ENCODE data around the gene RPE65. TPM values are rescaled to one million over a fixed set of nuclear protein-coding genes. Genes with fewer than 3 reads are reported as not detected.
"Not testable (repeated sequence)": the region's sequence is repeated elsewhere in the genome, so short reads cannot be mapped to it uniquely, and the experiment has no call there.

RPE65 gene
- total RNA-seq: 0.16 TPM

- DNase-seq: no peak
Measured at GRCh38 chr1:68449901-68450300, at the start of gene RPE65. Gene RPE65 (minus strand): TSS chr1:68449954. CDS start chr1:68449905, 49 bp downstream.

DNA sequence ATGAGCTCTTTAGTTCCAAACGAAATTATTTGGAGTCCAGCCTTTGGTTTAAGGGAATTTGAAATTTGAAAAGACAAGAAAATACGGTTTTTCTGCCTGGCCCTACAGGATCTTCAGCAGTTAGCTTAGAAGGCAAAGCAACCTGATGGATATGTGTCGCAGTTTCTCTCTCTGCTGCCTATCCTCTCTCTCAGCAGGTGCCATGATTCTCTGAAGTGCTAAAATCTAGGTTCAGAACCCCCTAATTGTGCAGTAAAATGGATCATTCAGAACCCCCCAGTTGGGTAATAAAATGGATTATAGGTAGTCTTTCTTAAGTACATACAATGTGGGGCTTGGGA lies 47.6 kb upstream of the RPE65 start:
- no peak for DNase-seq

- peak; percentile 91 for DNase-seq
Measured at GRCh38 chr1:68496680-68497357, 47.1 kb upstream of the RPE65 start, which contains the start of gene DEPDC1. Gene DEPDC1 (minus strand): TSS chr1:68497082. CDS start chr1:68496999, 83 bp downstream.

DNA sequence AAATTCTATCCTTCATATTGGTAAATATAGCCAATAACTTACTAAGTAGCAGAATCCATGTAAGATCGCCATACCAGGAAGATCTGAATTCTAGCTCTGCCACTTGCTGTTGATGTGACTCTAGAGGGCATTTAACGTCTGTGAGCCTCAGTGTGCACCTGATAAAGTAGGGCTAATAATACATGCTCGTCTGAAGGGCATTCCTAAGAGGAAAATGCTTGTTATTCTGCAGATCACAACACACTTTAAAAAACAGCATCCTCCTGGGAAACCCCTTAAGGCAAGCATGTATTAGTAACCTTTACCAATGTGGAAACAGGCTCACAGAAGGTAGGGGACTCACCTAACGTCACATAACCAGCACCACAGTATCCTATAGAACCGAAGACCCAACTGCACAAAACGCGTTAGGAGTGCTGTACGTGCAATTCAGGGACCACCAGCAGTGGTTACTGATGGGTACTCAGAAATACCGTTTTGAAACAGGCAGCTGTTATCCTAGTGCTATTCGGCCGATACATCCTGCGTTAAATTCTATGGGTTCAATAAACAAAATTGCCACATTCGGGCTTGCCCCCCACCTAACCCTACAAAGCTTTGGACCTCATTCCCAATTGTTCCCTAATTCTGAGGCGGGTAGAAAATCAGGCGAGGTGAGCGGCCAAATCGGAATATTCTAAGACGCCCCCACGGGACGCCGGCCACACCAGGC lies 46.4 kb upstream of the RPE65 start:
- no peak for DNase-seq

DNA sequence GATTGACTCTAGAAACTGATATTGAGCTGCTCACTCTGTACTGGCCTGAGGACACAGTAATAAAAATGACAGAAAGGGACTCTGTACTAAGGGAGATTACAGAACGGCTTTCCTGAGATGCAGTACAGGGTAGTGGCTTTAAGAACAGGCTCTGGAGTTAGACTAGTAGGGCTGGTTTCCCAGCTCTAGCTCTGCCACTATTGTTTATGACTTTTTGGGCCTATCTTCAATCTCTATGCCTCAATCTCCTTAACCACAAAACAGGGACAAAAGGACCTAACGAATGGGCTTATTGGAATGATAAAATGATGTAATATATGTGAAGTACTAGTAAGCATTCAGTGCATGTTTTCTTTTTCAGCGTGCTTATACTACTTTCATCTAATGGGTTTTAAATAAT lies 45.8 kb upstream of the RPE65 start:
- DNase-seq: no peak

GRCh38 chr1:68493193-68493592 lies 43.4 kb upstream of the RPE65 start:
- DNase-seq: no peak

GRCh38 chr1:68492255-68492654 lies 42.5 kb upstream of the RPE65 start:
- not testable (repeated sequence) for DNase-seq

- DNase-seq: no peak
Measured at GRCh38 chr1:68490046-68490651, 40.4 kb upstream of the RPE65 start.

DNA sequence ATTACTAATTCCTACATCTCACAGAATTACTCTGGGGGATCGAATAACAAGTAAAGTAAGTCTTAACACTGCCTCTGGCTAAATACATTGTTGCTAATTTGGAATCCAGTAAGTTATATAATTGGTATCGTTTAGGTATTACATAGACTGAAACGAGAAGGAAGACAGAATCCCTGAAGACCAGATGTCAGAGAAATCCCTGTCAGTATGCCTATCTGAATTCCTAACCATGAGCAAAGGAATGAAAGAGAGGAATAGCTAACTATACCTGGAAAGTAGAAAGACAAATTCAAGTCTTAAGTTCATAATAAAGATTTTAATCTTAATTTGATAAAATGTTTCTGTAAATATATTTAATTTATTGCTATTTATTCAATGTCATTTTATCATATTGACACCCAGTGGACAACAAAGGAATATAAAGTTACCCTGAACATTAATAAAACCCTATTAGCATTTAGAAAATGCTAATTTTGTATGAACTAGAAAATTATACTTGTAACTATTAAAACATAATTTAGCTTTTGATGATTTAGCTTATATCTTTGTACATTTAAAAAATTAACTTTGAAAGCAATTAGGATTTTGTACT lies 35.8 kb upstream of the RPE65 start:
- no peak for DNase-seq

DNA sequence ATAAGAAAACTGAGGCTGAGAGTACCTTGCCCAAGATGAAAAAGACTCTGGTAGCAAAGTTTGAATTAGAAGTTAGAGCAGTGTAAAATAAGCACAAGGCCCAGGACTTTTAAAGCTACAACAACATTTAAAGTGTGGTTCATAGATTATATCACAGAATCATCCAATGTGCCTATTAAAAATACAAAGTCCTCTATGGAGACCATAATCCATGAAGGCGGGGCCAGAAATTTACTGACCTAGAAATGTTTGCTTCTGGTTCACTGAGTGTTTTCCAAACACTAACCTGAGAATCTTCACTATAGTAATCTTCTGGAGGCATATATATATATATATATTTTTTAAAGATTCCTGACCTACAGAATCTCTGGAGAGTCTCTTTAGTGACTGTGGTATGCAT lies 34.9 kb upstream of the RPE65 start:
- DNase-seq: no peak

- no peak for DNase-seq
Measured at GRCh38 chr1:68481041-68481440, 31.3 kb upstream of the RPE65 start.

DNA sequence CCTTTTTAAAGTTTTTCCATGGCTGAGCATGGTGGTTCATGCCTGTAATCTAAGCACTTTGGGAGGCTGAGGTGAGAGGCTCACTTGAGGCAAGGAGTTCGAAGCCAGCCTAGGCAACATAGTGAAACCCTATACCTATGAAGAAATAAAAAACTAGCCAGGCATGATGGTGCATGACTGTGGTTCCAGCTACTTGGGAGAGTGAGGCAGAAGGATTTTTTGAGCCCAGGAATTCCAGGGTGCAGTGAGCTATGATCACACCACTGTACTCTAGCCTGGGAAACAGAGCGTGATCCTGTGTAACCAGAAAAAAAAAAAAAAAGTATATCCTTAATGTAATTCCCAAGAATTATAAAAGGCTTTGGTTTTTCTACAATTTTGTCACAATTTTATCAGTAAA lies 29.7 kb upstream of the RPE65 start:
- no peak for DNase-seq

DNA sequence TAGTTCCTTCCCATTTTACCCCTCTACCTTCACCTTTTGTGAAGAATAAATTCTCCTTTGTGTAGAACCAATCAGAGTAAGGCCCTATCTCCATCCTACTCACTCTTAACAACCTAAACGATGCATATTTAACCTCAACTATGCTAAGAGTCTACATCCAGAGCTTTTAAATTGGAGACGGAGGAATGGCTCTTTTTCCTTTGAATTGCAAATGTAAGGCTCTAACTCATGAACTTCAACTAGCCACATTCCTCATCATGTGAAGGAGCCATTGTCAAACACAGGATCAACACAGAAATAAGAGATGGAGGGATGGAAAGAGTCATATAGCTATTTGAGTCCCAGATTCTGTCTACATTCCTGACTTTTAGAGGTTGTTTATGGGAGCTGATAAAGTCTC lies 28.9 kb upstream of the RPE65 start:
- DNase-seq: no peak

- not testable (repeated sequence) for DNase-seq
Measured at GRCh38 chr1:68476626-68477025, 26.9 kb upstream of the RPE65 start.

GRCh38 chr1:68473060-68473459 lies 23.3 kb upstream of the RPE65 start:
- DNase-seq: no peak

- DNase-seq: no peak
Measured at GRCh38 chr1:68470388-68470970, 20.7 kb upstream of the RPE65 start.

GRCh38 chr1:68464891-68465290 lies 15.1 kb upstream of the RPE65 start:
- no peak for DNase-seq

DNA sequence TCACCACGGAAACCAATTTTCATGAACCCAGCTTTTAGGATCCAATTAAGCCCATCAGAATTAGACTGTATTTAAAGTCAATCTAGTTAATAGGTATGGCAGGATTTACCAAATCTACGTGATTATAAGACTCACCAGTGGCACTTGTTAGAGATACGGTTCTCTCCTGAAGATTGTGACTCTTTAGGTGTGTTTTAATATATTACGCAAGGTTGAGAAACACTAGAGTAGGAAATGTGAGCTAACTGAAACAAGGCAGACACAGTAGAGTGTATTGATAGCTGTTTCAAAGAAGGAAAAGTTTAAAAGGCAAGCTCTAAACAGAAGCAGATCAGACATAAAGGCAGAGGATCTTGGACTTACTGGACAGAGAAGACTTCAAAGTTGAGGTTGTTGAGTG lies 11.2 kb upstream of the RPE65 start:
- DNase-seq: no peak

GRCh38 chr1:68459796-68460195 lies 10.0 kb upstream of the RPE65 start:
- no peak for DNase-seq

- no peak for DNase-seq
Measured at GRCh38 chr1:68459091-68459490, 9.3 kb upstream of the RPE65 start.

DNA sequence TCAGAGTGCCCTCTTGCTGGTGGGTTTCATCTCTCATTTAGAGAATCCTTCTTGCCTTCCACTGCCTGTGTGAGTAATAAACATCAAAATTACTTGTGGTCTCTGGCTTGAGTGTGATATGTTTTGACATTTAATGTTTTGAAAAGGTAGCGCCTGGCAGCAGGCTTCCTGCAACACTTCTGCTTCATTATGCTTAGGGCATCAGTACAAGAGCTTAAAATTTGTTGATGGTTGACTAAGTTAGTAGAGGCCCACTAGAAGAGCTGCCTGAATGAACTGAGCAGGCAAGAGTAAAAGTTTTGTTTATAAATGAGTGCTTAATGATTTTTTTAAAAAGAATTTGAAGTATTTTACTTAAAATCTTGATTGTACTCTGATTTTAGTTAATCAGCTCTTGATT lies 6.4 kb upstream of the RPE65 start:
- no peak for DNase-seq

DNA sequence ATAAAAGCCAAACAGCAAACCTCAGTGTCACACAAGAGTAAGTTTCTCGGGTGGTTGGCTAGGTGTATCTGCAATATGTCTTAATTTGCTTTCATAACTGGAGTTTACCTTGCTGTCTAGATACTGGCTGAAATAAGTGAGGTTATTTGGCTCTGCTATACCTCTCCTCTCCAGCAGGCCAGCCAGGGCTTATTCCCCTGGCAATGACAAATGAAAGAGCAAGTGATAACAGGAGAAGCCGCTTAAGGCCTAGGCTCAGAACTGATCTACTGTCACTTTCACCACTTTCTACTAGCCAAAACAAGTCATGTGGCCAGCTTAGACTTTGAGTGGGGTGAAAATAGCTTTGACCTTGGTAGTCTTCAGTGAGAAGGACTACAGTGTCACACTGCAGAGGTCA lies 4.8 kb upstream of the RPE65 start:
- DNase-seq: no peak

GRCh38 chr1:68453060-68453670 lies 3.4 kb upstream of the RPE65 start:
- no peak for DNase-seq
